DMS53 treated with DMSO at 0.1 percent for 48 hours (cell line): ENCODE data around the gene RAB34.
A peak's percentile ranks its signal among the peaks of the same experiment; 100 is the strongest.
"Not testable (repeated sequence)": the region's sequence is repeated elsewhere in the genome, so short reads cannot be mapped to it uniquely, and the experiment has no call there.

Source experiments
- DNase-seq: peaks from one replicate; lab custom pipeline; 2025; ENCODE audit not compliant: unreplicated experiment; lab: John Stamatoyannopoulos, UW

RAB34 gene

GRCh38 chr17:28728364-28729200 is 10.9 kb upstream of the RAB34 start, which contains the start of gene NEK8:
Gene NEK8 (plus strand): TSS chr17:28728788. CDS start chr17:28728814, 26 bp downstream.
- peak; percentile 79 for DNase-seq

DNA sequence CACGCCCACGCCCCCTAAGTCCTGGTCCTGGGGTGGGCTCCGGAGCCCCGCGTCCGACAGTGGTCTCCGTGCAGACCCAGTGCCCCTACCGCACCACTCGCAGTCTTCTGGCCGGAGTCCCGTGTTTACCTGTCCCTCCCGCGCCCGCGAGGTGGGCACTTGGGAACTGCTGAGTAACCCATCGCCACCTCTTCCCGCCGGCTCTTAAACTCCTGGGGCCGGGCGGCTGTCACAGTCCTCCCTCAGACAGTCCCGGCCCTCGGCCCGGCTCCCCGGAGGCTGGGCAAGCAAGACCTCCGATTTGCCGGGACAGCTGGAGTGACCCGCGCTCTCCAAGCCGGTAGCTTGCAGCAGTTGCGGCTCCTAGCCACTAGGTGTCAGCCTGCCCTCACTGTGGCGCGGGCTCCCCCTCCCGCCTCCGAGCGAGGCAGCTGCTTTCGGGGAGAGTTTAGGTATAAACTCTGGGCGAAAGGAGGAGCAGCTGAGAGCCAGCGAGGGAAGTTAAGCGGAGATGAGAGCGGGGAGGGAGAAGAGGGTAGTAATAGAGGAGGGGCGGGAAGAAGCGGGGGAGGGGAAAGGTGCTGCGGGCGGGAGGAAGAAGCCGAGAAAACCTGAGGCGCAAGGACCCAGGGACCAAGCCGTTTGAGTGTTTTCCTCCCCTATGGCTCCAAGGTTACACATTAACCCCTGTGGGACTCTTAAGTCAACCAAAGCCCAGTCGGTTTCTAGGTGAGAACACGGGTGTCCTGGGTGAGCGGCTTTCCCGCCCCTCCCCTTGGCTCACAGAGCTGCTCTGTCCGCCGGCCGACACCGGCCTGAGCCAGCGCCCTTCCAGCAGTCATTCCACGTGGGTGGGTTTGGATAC is 9.2 kb upstream of the RAB34 start:
- DNase-seq, result peak; percentile 92

GRCh38 chr17:28726226-28726626 is 8.6 kb upstream of the RAB34 start, which contains the start of gene TLCD1:
Gene TLCD1 (minus strand): TSS chr17:28726233. CDS start chr17:28726097, 136 bp downstream.
- no peak for DNase-seq

DNA sequence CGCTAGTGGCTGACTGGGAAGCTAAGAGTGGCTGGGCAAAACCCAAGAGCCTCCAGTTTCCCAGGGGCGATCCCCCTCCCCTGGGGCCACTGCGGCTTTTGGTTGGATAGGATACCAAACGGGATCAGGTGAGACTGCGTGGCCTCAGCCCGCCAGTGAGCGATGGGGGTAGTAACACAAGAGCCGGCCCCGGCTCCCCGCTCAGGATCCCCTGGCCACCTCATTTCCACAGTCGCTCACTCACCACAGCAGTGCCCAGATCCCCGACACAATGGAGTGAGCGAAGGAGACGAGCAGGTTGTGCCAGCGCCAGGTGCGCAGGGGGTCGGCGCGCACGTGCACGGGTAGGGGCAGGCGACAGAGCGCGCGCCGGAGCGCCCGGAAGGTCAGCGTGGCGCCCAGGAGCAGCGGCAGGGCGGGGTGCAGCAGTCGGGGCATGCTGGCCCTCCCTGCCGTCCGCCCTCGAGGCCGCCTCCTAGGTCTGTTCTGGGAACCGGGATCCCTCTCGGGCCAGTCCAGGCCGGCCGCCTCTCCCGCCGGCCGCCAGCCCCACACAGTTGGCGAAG is 8.1 kb upstream of the RAB34 start:
- no peak for DNase-seq

- DNase-seq, result peak; percentile 43
Measured at GRCh38 chr17:28725166-28725659, 7.5 kb upstream of the RAB34 start.

DNA sequence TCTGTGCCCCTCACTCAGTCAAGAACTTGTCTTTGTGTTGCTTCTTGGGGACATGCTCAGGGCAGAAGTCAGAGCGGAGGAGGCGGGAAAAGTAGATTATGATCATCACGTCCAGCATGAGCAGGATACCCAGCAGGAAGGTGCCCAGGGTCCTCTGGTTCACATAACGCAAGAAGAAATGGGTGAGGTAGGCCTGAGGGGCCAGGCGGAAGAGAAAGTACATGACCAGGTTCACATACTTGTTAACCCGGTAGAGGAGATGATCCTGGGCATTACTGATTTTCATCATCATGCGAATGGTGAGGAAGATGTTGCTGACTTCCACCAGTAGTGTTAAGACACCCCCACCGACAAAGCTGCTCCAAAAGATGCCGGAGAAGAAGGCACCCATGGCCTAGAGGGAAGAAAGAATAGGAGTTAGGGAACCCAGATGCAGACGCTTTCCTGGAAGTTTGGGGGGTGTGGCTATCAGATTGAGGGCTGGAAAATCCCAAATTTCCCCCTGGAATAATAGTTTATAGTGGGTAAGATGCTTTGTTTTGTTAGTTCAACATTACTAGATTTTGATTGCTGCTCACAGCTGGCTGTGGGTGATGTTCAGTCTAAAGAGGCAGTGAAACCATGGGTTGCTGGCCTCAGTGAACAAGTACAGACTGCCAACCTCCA is 7.0 kb upstream of the RAB34 start:
- no peak for DNase-seq

DNA sequence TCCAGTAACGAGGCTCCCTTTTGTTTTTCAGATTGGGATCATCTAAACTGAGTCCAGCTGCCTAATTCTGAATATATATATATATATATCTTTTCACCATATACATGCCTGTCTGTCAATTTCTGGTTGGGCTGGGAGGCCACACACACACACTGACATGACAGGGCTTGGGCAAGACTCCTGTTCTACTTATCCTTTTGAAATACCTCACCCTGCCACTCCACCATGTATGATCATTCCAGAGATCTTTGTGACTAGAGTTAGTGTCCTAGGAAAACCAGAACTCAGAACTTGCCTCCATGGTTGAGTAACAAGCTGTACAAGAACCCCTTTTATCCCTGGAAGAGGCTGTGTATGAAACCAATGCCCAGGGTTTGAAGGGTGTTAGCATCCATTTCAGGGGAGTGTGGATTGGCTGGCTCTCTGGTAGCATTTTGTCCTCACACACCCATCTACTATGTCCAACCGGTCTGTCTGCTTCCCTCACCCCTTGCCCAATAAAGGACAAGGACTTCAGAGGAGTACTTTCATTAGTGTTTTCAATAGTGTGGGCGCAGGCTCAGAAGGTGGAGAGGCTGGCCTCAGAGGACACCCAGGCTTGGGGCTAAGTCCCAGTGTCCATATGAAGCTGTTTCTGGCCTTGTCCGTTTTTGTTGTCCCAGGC is 6.3 kb upstream of the RAB34 start:
- not testable (repeated sequence) for DNase-seq

GRCh38 chr17:28723159-28723835 is 5.6 kb upstream of the RAB34 start:
- no peak for DNase-seq

DNA sequence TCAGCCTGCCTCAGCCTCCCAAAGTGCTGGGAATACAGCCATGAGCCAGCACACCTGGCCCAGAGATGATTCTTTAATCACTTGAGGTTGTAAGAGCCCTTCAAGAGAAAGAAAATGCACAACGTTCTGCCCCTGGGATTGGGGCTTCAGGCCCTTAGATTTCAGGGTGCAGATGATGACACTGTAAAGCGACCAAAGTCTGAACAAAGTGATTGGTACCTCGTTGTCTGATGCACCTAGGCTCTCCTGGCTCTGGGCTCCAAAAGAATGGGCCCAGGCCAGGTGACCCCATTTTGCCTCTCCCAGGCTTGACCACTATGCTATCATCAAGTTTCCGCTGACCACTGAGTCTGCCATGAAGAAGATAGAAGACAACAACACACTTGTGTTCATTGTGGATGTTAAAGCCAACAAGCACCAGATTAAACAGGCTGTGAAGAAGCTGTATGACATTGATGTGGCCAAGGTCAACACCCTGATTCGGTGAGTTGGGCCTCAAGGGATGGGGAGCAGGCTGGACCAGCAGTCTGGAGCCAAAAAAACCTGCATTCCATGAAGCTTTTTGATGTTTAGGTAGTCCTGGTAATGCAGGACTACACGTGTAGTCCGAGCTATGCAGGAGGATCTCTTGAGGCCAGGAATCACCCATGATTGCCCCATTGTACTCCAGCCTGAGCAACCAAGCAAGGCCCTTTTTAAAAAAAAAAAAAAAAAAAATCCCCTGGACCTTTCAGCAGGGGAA is 4.9 kb upstream of the RAB34 start:
- no peak for DNase-seq

DNA sequence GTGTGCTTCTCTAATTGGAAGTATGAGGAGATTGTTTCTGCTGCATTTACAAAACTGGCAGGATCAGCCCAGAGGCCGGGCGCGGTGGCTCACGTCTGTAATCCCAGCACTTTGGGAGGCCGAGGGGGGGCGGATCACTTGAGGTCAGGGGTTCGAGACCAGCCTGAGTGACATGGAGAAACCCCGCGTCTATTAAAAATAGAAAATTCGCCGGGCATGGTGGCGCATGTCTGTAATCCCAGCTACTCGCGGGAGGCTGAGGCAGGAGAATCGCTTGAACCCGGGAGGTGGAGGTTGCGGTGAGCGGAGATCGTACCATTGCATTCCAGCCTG is 3.3 kb upstream of the RAB34 start:
- not testable (repeated sequence) for DNase-seq

DNA sequence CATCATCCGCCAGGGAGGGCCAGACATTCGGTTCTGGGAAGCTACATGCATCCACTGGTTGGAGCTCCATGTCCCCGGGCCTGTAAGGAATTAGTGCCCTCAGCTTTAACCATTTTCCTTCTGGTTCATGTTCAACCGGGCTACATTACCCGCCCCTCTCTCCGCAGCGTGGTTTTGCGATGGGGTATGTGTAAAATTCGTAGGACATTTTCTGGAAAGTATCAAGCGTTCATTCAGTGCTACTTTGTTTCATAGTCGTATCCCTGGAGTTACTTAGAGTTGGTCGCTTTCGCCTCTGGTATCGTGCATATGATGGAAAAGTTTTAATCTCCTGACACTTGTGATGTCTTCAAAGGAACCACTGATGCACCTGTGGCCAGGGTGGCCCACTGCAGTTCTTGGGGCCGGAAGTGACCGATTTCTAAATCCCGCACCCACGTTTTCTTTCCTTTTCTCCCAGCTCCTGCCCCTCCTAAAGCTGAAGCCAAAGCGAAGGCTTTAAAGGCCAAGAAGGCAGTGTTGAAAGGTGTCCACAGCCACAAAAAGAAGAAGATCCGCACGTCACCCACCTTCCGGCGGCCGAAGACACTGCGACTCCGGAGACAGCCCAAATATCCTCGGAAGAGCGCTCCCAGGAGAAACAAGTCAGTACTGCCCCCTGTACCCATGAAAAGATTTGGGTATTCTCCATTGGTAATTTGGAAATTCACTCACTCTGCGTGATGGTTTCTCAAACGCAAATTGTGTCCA is 2.8 kb upstream of the RAB34 start:
- DNase-seq, result no peak

- DNase-seq, result no peak
Measured at GRCh38 chr17:28719021-28719433, 1.4 kb upstream of the RAB34 start.

GRCh38 chr17:28718333-28719020 is 809 bp upstream of the RAB34 start:
- no peak for DNase-seq

- no peak for DNase-seq
Measured at GRCh38 chr17:28716740-28717577, 709 bp downstream of the RAB34 start.

DNA sequence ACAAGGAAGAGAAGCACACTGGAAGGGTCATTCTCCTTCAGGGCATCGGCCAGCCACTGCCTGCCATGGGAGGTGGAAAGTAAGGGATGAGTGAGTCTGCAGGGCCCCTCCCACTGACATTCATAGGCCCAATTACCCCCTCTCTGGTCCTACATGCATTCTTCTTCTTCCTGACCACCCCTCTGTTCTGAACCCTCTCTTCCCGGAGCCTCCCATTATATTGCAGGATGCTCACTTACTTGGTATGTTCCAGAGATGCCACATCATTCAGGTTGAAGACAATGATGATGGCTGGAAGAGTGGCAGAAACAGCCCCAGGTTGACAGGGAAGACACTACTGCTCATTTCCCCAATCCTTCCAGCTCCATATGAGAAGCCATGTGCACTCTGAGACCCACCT is 2.5 kb downstream of the RAB34 start:
- DNase-seq, result no peak

GRCh38 chr17:28714281-28714680 is 3.4 kb downstream of the RAB34 start:
- DNase-seq, result no peak
